HL-60/S4 treated with retinoic acid at 250 ng/mL for 4 days and 3 days (cell line): ENCODE data around the gene BTBD10.

Experiments
- in situ Hi-C: fragments of 300-500 bp; cut with MboI; formaldehyde crosslinking; loops from 2 replicates; pipeline ENCODE4 v1.7.0; 2022; ENCODE audit warnings: low sequenced_read_pairs

BTBD10 gene

GRCh38 chr11:13343067-13343466 lies 120.0 kb downstream of the BTBD10 start:
- in situ Hi-C loops = loop anchor here (25.0 kb wide), 1 partner anchor 381 kb away; no protein-coding TSS in a partner anchor

GRCh38 chr11:13341026-13341425 lies 122.0 kb downstream of the BTBD10 start:
- in situ Hi-C loops = loop anchor here (25.0 kb wide), 1 partner anchor 379 kb away; no protein-coding TSS in a partner anchor

GRCh38 chr11:13339195-13340153 lies 123.5 kb downstream of the BTBD10 start:
- in situ Hi-C loops = loop anchor here (25.0 kb wide), 1 partner anchor 377 kb away; no protein-coding TSS in a partner anchor

GRCh38 chr11:13338427-13339069 lies 124.5 kb downstream of the BTBD10 start:
- in situ Hi-C loops = loop anchor here (25.0 kb wide), 1 partner anchor 376 kb away; no protein-coding TSS in a partner anchor

GRCh38 chr11:13338019-13338426 lies 125.0 kb downstream of the BTBD10 start:
- in situ Hi-C loops = loop anchor here (25.0 kb wide), 1 partner anchor 376 kb away; no protein-coding TSS in a partner anchor
